OCI-LY7 (cell line): Measurements from ENCODE around the gene BPIFB6. TPM values are rescaled to one million over a fixed set of nuclear protein-coding genes. Genes with fewer than 3 reads are reported as not detected.
A peak's percentile ranks its signal among the peaks of the same experiment; 100 is the strongest.

Experiments used
- BruUV-seq: library from RNA; stranded (reverse); fragments of 400-500 nt; replicated peaks from 2 replicates; lab custom pipeline; 2021; lab: Mats Ljungman, UMichigan
- CTCF ChIA-PET: fragments of 300-600 bp; sonication (Branson Sonifier 250); formaldehyde crosslinking; loops from one replicate; lab custom pipeline; 2022; ENCODE audit warnings: antibody characterized with exemption; ENCODE audit not compliant: unreplicated experiment; lab: Charles Lee
- POLR2A ChIA-PET: fragments of 300-600 bp; sonication (Branson Sonifier 250); formaldehyde crosslinking; loops from one replicate; lab custom pipeline; 2022; ENCODE audit warnings: antibody characterized with exemption; lab: Charles Lee
- DNase-seq: peaks from one replicate; pipeline ENCODE4 v3.0.0-alpha.2; 2015; ENCODE audit warnings: low spot score
- H2AFZ ChIP-seq: fragments of 200-600 bp; sonication (generic), shearing (Covaris generic); 2 replicates; pipeline ENCODE4 v1.6.1; 2014; ENCODE audit warnings: mild to moderate bottlenecking, antibody characterized with exemption, low read length, moderate library complexity
- H3K27ac ChIP-seq: fragments of 200-600 bp; sonication (generic); 2 replicates; pipeline ENCODE4 v1.5.1; 2014; ENCODE audit warnings: mixed run types, low read depth, mild to moderate bottlenecking, moderate library complexity, low read length, inconsistent platforms; ENCODE audit not compliant: poor library complexity, severe bottlenecking
- H3K36me3 ChIP-seq: fragments of 200-600 bp; sonication (generic); 2 replicates; pipeline ENCODE4 v1.6.1; 2014; ENCODE audit warnings: mild to moderate bottlenecking, antibody characterized with exemption, low read length, moderate library complexity, mixed read lengths; ENCODE audit not compliant: insufficient read depth
- H3K4me1 ChIP-seq: fragments of 200-600 bp; sonication (generic); 2 replicates; pipeline ENCODE4 v1.5.1; 2014; ENCODE audit warnings: mild to moderate bottlenecking, low read length; ENCODE audit not compliant: insufficient read depth, poor library complexity, severe bottlenecking
- H3K4me2 ChIP-seq: fragments of 200-600 bp; sonication (generic); 2 replicates; pipeline ENCODE4 v1.6.1; 2014; ENCODE audit warnings: mild to moderate bottlenecking, low read length
- H3K4me3 ChIP-seq: fragments of 200-600 bp; sonication (generic); 2 replicates; pipeline ENCODE4 v1.5.1; 2014; ENCODE audit warnings: mild to moderate bottlenecking, low read depth, low read length; ENCODE audit not compliant: poor library complexity, severe bottlenecking
- H3K79me2 ChIP-seq: fragments of 200-600 bp; sonication (generic); 2 replicates; pipeline ENCODE4 v1.6.1; 2016; ENCODE audit warnings: low read depth, mild to moderate bottlenecking, low read length, moderate library complexity, mixed read lengths; ENCODE audit not compliant: insufficient read depth
- H3K9me2 ChIP-seq: fragments of 200-600 bp; sonication (generic); 2 replicates; pipeline ENCODE4 v1.6.1; 2016; ENCODE audit warnings: mild to moderate bottlenecking, low read length, mixed read lengths; ENCODE audit not compliant: insufficient read depth
- H3K9me3 ChIP-seq: fragments of 200-600 bp; sonication (generic); 2 replicates; pipeline ENCODE4 v1.6.1; 2014; ENCODE audit warnings: mild to moderate bottlenecking, mixed run types, low read length, mixed read lengths
- H4K20me1 ChIP-seq: fragments of 200-600 bp; sonication (generic); 2 replicates; pipeline ENCODE4 v1.6.1; 2014; ENCODE audit warnings: mild to moderate bottlenecking, antibody characterized with exemption, low read length, moderate library complexity, mixed read lengths; ENCODE audit not compliant: insufficient read depth
- EZH2phosphoT487 ChIP-seq: fragments of 200-600 bp; sonication (generic); IDR thresholded peaks from 2 replicates; pipeline ENCODE4 v1.6.1; 2018; ENCODE audit warnings: low read depth, borderline replicate concordance, mild to moderate bottlenecking, mixed run types, antibody characterized with exemption, low read length, moderate library complexity, mixed read lengths
- intact Hi-C: fragments of 100-400 bp; cut with micrococcal nuclease; formaldehyde crosslinking; loops from one replicate; pipeline ENCODE4 v1.10.0; 2022; ENCODE audit not compliant: unreplicated experiment
- total RNA-seq, 2 experiments: library from RNA; depleted of rRNA in 1 of 2; stranded (reverse); fragments of >200 nt in 1 of 2; shearing (Covaris generic) in 1 of 2; gene quantifications; 2 replicates each; pipeline ENCODE4 v1.2.3, GENCODE V29; 2014 to 2022
- TF ChIP-seq, protein P1 (sequence below): fragments of 200-600 bp; sonication (generic); conservative IDR thresholded peaks from 2 replicates; pipeline ENCODE4 v1.5.1; 2014; ENCODE audit warnings: mild to moderate bottlenecking, antibody characterized with exemption, low read length, moderate library complexity, mixed read lengths

Gene BPIFB6
- total RNA-seq, 2 experiments from 2014 or later = not detected

DNA sequence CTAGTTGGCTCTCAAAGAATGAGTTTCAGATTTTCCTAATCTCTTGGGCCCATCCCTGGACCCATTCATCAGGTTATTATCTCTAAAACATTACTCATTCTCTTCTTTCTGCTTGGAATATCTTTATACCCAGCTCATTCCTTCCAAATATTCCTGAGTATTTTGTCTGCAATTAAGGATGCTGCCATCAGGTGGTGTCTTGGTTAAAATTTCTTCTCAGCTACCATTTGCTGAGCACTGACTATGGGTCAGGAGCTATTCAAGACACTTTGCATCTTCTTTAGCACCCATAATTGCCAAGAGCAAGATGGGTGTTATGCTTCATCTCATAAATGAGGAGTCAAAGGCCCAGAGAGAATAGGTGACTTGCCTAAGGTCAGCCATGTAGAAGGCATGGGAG lies 35.6 kb upstream of the BPIFB6 start:
- CTCF ChIA-PET = no interaction called here
- Histone ChIP-seq H4K20me1 (no peaks in the 10 kb centered on the region), H2AFZ (no peak overlapping the region), H3K36me3 (no peaks in the 10 kb centered on the region), H3K4me2 (no peak overlapping the region), H3K79me2 (no peaks in the 10 kb centered on the region), H3K9me2 (no peaks in the 10 kb centered on the region), H3K4me3 (no peak overlapping the region), H3K4me1 (no peaks in the 10 kb centered on the region), H3K9me3 (no peaks in the 10 kb centered on the region), H3K27ac (no peak overlapping the region)
- intact Hi-C loops = no loop called here
- TF ChIP-seq, protein P1, sequence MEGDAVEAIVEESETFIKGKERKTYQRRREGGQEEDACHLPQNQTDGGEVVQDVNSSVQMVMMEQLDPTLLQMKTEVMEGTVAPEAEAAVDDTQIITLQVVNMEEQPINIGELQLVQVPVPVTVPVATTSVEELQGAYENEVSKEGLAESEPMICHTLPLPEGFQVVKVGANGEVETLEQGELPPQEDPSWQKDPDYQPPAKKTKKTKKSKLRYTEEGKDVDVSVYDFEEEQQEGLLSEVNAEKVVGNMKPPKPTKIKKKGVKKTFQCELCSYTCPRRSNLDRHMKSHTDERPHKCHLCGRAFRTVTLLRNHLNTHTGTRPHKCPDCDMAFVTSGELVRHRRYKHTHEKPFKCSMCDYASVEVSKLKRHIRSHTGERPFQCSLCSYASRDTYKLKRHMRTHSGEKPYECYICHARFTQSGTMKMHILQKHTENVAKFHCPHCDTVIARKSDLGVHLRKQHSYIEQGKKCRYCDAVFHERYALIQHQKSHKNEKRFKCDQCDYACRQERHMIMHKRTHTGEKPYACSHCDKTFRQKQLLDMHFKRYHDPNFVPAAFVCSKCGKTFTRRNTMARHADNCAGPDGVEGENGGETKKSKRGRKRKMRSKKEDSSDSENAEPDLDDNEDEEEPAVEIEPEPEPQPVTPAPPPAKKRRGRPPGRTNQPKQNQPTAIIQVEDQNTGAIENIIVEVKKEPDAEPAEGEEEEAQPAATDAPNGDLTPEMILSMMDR = peak; percentile 48
- no peak for TF ChIP-seq EZH2phosphoT487
- no peak for DNase-seq
- no TSS peak for BruUV-seq
- POLR2A ChIA-PET = interaction anchor here (0.6 kb wide), 1 partner anchor 1746 kb away, joined by 4 read pairs; no protein-coding TSS in a partner anchor

DNA sequence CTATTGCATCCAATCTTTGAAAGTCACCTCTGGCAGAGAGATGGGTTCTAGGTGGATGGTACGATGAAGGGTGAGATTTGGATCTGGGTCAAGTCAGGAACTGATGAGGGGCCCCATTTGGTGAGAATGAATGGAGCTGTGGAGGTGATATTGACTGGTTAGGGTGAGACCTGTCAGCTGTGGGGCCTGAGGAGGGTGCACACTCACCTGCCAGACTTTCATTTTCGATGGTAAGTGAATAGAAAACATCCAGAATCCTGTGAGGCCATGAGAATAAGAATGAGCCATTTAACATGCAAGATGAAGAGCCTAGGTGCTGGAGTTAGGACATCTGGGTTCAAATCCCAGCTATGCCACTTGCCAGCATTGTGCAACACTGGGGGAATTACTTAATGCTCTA lies 34.0 kb upstream of the BPIFB6 start:
- no peak overlapping the region for H3K4me3 ChIP-seq
- CTCF ChIA-PET = no interaction called here
- TF ChIP-seq, protein P1 = no peak
- no peak for TF ChIP-seq EZH2phosphoT487
- no TSS peak for BruUV-seq
- no peaks in the 10 kb centered on the region for H3K36me3 ChIP-seq
- H3K4me1 ChIP-seq = no peaks in the 10 kb centered on the region
- POLR2A ChIA-PET = no interaction called here
- DNase-seq = no peak
- H3K27ac ChIP-seq = no peak overlapping the region
- no peaks in the 10 kb centered on the region for H3K79me2 ChIP-seq
- no peak overlapping the region for H2AFZ ChIP-seq
- intact Hi-C loops = no loop called here
- no peak overlapping the region for H3K4me2 ChIP-seq
- no peaks in the 10 kb centered on the region for H3K9me2 ChIP-seq
- H3K9me3 ChIP-seq = no peaks in the 10 kb centered on the region
- H4K20me1 ChIP-seq = no peaks in the 10 kb centered on the region

DNA sequence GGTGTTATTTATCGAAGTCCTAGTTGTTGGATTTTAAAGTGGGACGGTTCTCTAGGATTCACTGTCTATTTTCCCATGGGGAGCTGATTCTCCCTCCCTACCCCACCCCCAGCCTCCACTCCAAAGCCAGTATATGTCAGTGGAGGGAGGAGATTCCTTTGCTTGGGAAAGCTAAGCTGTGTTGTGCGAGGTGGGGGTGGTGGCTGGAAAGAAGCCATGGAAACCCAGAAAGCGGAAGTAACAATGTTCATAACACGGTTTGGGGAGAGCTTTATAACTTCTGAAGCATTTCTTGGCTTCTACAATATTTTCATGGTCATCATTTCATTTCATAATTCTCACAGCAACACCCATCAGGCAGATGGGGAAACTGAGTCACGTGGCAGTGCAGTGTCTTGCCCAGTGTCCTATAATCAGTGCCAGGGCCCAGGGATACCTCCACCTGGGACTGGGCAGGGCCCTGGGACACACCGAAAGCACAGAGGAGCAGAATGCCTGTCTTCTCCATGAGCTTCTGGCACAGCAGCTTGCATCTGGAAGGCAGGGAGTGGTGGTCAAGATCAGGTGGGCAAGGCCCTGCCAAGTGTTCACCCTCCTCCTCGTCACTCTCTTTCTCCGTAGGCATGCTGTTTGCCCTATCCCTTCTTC lies 31.7 kb upstream of the BPIFB6 start:
- H2AFZ ChIP-seq = no peak overlapping the region

More for the DNA sequence above, 31.7 kb upstream of the BPIFB6 start:
- no peaks in the 10 kb centered on the region for H4K20me1 ChIP-seq
- CTCF ChIA-PET = no interaction called here
- TF ChIP-seq, protein P1 = no peak
- no peak for TF ChIP-seq EZH2phosphoT487
- peaks cover under 1% of the 10 kb centered on the region; the same call in 1 of the 2 replicates for H3K9me3 ChIP-seq
- H3K36me3 ChIP-seq = no peaks in the 10 kb centered on the region
- DNase-seq = no peak
- intact Hi-C loops = no loop called here
- no peak overlapping the region for H3K4me2 ChIP-seq
- H3K79me2 ChIP-seq = no peaks in the 10 kb centered on the region
- H3K9me2 ChIP-seq = no peaks in the 10 kb centered on the region
- H3K27ac ChIP-seq = no peak overlapping the region
- POLR2A ChIA-PET = interaction anchor here (0.5 kb wide), 1 partner anchor 89 kb away, joined by 5 read pairs; no protein-coding TSS in a partner anchor
- no peak overlapping the region for H3K4me3 ChIP-seq
- no TSS peak for BruUV-seq
- H3K4me1 ChIP-seq = no peaks in the 10 kb centered on the region
